Measurements from ENCODE around the gene PELI3. TPM values are rescaled to one million over a fixed set of nuclear protein-coding genes. Genes with fewer than 3 reads are reported as not detected.

PELI3 gene
- total and polyA plus RNA-seq, 10 of the 15 experiments (the other 5 are each of a cell fraction or from before 2014, with no cell fraction given) = 0.14 to 1.5 (median 0.66) TPM

DNA sequence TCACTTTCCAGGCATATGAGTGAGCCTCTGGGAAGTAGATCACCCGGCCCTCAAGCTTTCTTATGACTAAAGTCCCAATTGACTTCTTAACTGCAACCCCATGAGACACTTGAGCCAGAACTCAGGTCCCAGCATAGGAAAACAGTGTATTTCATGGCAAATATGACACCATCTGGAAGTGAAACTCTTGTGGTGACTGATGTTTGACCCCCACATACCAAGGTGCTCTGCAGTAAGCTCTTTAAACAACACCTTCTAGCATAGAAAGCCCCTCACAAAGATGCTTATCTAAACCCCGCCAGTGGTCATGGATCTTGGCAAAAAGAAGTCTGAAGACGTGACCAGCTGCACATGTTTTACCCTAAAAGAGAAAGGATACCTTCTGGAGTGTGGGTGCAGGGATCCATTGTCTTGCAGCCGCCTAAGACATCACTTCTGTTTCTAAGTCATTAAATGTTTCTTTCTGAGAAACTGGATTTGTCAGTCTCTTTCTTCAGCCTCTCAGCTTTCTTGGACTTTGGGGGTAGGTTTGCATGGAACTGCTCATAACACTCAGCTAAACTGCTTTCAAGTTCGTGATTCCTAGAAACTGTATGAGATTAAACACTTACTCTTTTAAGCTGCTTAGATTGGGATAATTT is 7.4 kb upstream of the PELI3 start (continued):
- TF ChIP-seq, protein P1, sequence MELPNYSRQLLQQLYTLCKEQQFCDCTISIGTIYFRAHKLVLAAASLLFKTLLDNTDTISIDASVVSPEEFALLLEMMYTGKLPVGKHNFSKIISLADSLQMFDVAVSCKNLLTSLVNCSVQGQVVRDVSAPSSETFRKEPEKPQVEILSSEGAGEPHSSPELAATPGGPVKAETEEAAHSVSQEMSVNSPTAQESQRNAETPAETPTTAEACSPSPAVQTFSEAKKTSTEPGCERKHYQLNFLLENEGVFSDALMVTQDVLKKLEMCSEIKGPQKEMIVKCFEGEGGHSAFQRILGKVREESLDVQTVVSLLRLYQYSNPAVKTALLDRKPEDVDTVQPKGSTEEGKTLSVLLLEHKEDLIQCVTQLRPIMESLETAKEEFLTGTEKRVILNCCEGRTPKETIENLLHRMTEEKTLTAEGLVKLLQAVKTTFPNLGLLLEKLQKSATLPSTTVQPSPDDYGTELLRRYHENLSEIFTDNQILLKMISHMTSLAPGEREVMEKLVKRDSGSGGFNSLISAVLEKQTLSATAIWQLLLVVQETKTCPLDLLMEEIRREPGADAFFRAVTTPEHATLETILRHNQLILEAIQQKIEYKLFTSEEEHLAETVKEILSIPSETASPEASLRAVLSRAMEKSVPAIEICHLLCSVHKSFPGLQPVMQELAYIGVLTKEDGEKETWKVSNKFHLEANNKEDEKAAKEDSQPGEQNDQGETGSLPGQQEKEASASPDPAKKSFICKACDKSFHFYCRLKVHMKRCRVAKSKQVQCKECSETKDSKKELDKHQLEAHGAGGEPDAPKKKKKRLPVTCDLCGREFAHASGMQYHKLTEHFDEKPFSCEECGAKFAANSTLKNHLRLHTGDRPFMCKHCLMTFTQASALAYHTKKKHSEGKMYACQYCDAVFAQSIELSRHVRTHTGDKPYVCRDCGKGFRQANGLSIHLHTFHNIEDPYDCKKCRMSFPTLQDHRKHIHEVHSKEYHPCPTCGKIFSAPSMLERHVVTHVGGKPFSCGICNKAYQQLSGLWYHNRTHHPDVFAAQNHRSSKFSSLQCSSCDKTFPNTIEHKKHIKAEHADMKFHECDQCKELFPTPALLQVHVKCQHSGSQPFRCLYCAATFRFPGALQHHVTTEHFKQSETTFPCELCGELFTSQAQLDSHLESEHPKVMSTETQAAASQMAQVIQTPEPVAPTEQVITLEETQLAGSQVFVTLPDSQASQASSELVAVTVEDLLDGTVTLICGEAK (IDR thresholded peaks at IDR 0.05; ENCODE audit: borderline replicate concordance) = no peak
- no peak for TF ChIP-seq HCFC1 (IDR thresholded peaks at IDR 0.05; ENCODE audit: low read length)
- peak; percentile 77 to 88 for TF ChIP-seq IKZF2 (IDR thresholded peaks at IDR 0.05)
- TF ChIP-seq CHD4 (IDR thresholded peaks at IDR 0.05) = no peak
- TF ChIP-seq EED (IDR thresholded peaks at IDR 0.05; ENCODE audit: low read depth) = peak; percentile 31; the same call in 1 of the 2 replicates
- no peak for TF ChIP-seq TARDBP (IDR thresholded peaks at IDR 0.05; ENCODE audit: borderline replicate concordance)
- TF ChIP-seq SREBF2 (IDR thresholded peaks at IDR 0.05; ENCODE audit: low read length) = no peak
- no peak for TF ChIP-seq CHD1 (IDR thresholded peaks at IDR 0.05; ENCODE audit: low read depth, low read length)
- TF ChIP-seq NFIC (IDR thresholded peaks at IDR 0.05; ENCODE audit: low read depth, low read length) = no peak
- TF ChIP-seq MEF2A (IDR thresholded peaks at IDR 0.05; ENCODE audit: insufficient read depth, low read depth, low read length) = no peak
- no peak for TF ChIP-seq RELA (IDR thresholded peaks at IDR 0.05; ENCODE audit: borderline replicate concordance, partially characterized antibody)
- TF ChIP-seq RFX5 (IDR thresholded peaks at IDR 0.05; ENCODE audit: low read depth, low read length) = no peak
- no peak for TF ChIP-seq NFYA (IDR thresholded peaks at IDR 0.05; ENCODE audit: borderline replicate concordance, low read depth, low read length)
- no peak for TF ChIP-seq ELK1 (IDR thresholded peaks at IDR 0.05; ENCODE audit: low read depth, low read length)
- peak; percentile 88 for TF ChIP-seq MEF2B (IDR thresholded peaks at IDR 0.05; ENCODE audit: partially characterized antibody, poor library complexity, severe bottlenecking)
- no peak for TF ChIP-seq HDAC6 (IDR thresholded peaks at IDR 0.05; ENCODE audit: unreplicated experiment)
- TF ChIP-seq, protein P2, sequence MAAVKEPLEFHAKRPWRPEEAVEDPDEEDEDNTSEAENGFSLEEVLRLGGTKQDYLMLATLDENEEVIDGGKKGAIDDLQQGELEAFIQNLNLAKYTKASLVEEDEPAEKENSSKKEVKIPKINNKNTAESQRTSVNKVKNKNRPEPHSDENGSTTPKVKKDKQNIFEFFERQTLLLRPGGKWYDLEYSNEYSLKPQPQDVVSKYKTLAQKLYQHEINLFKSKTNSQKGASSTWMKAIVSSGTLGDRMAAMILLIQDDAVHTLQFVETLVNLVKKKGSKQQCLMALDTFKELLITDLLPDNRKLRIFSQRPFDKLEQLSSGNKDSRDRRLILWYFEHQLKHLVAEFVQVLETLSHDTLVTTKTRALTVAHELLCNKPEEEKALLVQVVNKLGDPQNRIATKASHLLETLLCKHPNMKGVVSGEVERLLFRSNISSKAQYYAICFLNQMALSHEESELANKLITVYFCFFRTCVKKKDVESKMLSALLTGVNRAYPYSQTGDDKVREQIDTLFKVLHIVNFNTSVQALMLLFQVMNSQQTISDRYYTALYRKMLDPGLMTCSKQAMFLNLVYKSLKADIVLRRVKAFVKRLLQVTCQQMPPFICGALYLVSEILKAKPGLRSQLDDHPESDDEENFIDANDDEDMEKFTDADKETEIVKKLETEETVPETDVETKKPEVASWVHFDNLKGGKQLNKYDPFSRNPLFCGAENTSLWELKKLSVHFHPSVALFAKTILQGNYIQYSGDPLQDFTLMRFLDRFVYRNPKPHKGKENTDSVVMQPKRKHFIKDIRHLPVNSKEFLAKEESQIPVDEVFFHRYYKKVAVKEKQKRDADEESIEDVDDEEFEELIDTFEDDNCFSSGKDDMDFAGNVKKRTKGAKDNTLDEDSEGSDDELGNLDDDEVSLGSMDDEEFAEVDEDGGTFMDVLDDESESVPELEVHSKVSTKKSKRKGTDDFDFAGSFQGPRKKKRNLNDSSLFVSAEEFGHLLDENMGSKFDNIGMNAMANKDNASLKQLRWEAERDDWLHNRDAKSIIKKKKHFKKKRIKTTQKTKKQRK (IDR thresholded peaks at IDR 0.05; ENCODE audit: low read depth, low read length) = no peak
- no peak for TF ChIP-seq SUPT20H (IDR thresholded peaks at IDR 0.05; ENCODE audit: borderline replicate concordance, control insufficient read depth, low read depth, low read length)
- TF ChIP-seq REST (IDR thresholded peaks at IDR 0.05; ENCODE audit: low read depth, low read length) = no peak

Measured in GM12878 (cell line).